NCI-H2227 treated with DMSO at 0.1 percent for 48 hours (cell line): Measurements from ENCODE around the gene KIAA1191.

ENCODE experiments used
- DNase-seq: peaks from one replicate; lab custom pipeline; 2025; lab: John Stamatoyannopoulos, UW

The KIAA1191 gene

GRCh38 chr5:176365351-176366231, 4.0 kb upstream of the KIAA1191 start, which contains the start of gene ARL10:
Gene ARL10, plus strand, starts transcription at chr5:176365487. Its CDS starts 77 bp downstream, at chr5:176365564.
- DNase-seq, result peak; percentile 28

- DNase-seq, result no peak
Measured at GRCh38 chr5:176364765-176365350, 3.3 kb upstream of the KIAA1191 start.

GRCh38 chr5:176362233-176362490, 598 bp upstream of the KIAA1191 start:
- no peak for DNase-seq

GRCh38 chr5:176360894-176361436, 599 bp downstream of the KIAA1191 start:
- peak; percentile 13 for DNase-seq

GRCh38 chr5:176359658-176360057, 1.9 kb downstream of the KIAA1191 start:
- no peak for DNase-seq

- DNase-seq, result no peak
Measured at GRCh38 chr5:176356179-176356566, 5.4 kb downstream of the KIAA1191 start.

GRCh38 chr5:176355400-176356178, 6.0 kb downstream of the KIAA1191 start:
- no peak for DNase-seq

GRCh38 chr5:176353533-176353932, 8.0 kb downstream of the KIAA1191 start:
- no peak for DNase-seq

GRCh38 chr5:176352116-176352878, 9.3 kb downstream of the KIAA1191 start:
- no peak for DNase-seq

GRCh38 chr5:176350416-176350815, 11.1 kb downstream of the KIAA1191 start:
- DNase-seq, result no peak

GRCh38 chr5:176342766-176343458, 18.7 kb downstream of the KIAA1191 start:
- no peak for DNase-seq

GRCh38 chr5:176342158-176342483, 19.4 kb downstream of the KIAA1191 start:
- DNase-seq, result no peak

GRCh38 chr5:176341325-176342157, 20.0 kb downstream of the KIAA1191 start:
- no peak for DNase-seq

- DNase-seq, result no peak
Measured at GRCh38 chr5:176339304-176339703, 22.3 kb downstream of the KIAA1191 start.

GRCh38 chr5:176337913-176338312, 23.7 kb downstream of the KIAA1191 start:
- no peak for DNase-seq

GRCh38 chr5:176334031-176334770, 27.4 kb downstream of the KIAA1191 start:
- DNase-seq, result no peak

- no peak for DNase-seq
Measured at GRCh38 chr5:176320577-176320976, 41.0 kb downstream of the KIAA1191 start.

GRCh38 chr5:176319827-176320554, 41.6 kb downstream of the KIAA1191 start:
- DNase-seq, result no peak
